Upper lobe of left lung (tissue), 6 donors: ENCODE results near the gene L1CAM. TPM values are rescaled to one million over a fixed set of nuclear protein-coding genes. Genes with fewer than 3 reads are reported as not detected.

ENCODE experiments used
- ATAC-seq, 2 donors: fragments of 200-7000 bp; cut with Tn5 transposase; one replicate each; pipeline ENCODE4 v1.9.1; 2022; ENCODE audit warnings: mild to moderate bottlenecking in 2 of 2, moderate library complexity in 2 of 2; ENCODE audit not compliant: low FRiP score in 2 of 2
- DNase-seq, 2 donors: peaks; one replicate each; pipeline ENCODE4 v3.0.0-alpha.2; 2019 to 2020
- H3K27ac ChIP-seq, 4 donors: fragments of 200-600 bp; sonication (generic); one replicate each; pipeline ENCODE4 v1.5.1; 2016 to 2019
- H3K27me3 ChIP-seq, 4 donors: fragments of 200-600 bp; sonication (generic); one replicate each; pipeline ENCODE4 v1.5.1; 2017 to 2019
- H3K36me3 ChIP-seq, 4 donors: fragments of 200-600 bp; sonication (generic); one replicate each; pipeline ENCODE4 v1.5.1; 2016 to 2019
- H3K4me1 ChIP-seq, 4 donors: fragments of 200-600 bp; sonication (generic); one replicate each; pipeline ENCODE4 v1.5.1; 2018 to 2019
- H3K4me3 ChIP-seq, 4 donors: fragments of 200-600 bp; sonication (generic); one replicate each; pipeline ENCODE4 v1.5.1; 2017 to 2019; ENCODE audit warnings: mild to moderate bottlenecking in 2 of 4, moderate library complexity in 1 of 4
- H3K9me3 ChIP-seq, 4 donors: fragments of 200-600 bp; sonication (generic); one replicate each; pipeline ENCODE4 v1.5.1; 2018 to 2019
- EP300 ChIP-seq, 4 donors: sonication (generic); formaldehyde crosslinking; IDR thresholded peaks; one replicate each; pipeline ENCODE4 v1.5.1; 2017; ENCODE audit warnings: antibody characterized with exemption in 4 of 4, control low read depth in 2 of 4
- POLR2A ChIP-seq, 4 donors: fragments of 450-650 bp; IDR thresholded peaks; one replicate each; pipeline ENCODE4 v1.5.1; 2016 to 2017; ENCODE audit warnings: antibody characterized with exemption in 4 of 4, mild to moderate bottlenecking in 2 of 4
- POLR2AphosphoS5 ChIP-seq, 2 donors: sonication (generic); formaldehyde crosslinking; IDR thresholded peaks; one replicate each; pipeline ENCODE4 v1.5.1; 2017; ENCODE audit warnings: antibody characterized with exemption in 2 of 2
- WGBS, 2 donors: methylation state at CpG; one replicate each; pipeline ENCODE4 v1.1.5; 2017 to 2018; 5-methylcytosine and 5-hydroxymethylcytosine counted together
- total RNA-seq, 6 donors: library from RNA; depleted of rRNA in 4 of 6; stranded (reverse); fragments of >200 nt in 4 of 6; gene quantifications; one replicate each; pipeline versions ENCODE4 v1.1.0 to v1.2.1, GENCODE V29; 2016 to 2021
- TF ChIP-seq, protein P1 (sequence below), 6 experiments: fragments of 450-650 bp in 4 of 6; fragments of 200-600 bp in 2 of 6; sonication (generic) in 2 of 6; IDR thresholded peaks; one replicate each; pipeline ENCODE4 v1.5.1; 2016 to 2019; ENCODE audit warnings: antibody characterized with exemption in 6 of 6
- donor health status: DM: no; HTN: no; CAD: no; lungs with moderate emphysema.
- donor health status: DM: no; HTN: yes; CAD: no; lungs with severe emphysema.

The L1CAM gene
- total RNA-seq, 6 donors from 2014 or later = 0.52 to 10.0 (median 1.1) TPM; not detected in 1

DNA sequence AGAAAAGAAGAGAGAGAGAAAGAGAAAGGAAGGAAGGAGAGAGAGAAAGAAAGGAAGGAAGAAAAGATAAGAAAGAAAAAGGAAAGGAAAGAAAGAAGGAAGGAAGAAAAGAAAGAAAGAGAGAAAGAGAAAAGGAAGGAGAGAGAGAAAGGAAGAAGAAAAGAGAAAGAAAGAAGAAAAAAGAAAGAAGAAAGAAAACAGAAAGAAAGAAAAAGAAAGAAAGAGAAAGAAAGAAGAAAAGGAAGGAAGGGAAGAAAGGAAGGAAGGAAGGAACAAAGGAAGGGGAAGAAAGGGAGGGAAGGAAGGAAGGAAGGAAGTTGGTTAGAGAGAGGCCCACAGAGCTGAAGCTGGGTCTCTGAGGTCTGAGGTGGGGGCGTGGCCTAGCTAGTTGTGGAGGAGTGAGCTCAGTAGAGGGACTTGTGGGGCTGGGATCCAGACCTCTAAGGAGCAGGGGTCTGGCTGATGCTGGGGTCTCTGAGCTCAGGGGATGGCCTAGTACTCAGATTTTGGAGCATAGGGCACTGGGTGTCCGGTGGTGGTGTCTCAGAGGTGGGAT lies 28.5 kb downstream of the L1CAM start:
- no peak overlapping the region for H3K27ac ChIP-seq
- no peaks in the 10 kb centered on the region for H3K4me1 ChIP-seq
- H3K9me3 ChIP-seq = no peaks in the 10 kb centered on the region
- WGBS, 2 donors = 80 to 86% methylated on average over 2 of the region's 2 CpGs
- TF ChIP-seq, protein P1, sequence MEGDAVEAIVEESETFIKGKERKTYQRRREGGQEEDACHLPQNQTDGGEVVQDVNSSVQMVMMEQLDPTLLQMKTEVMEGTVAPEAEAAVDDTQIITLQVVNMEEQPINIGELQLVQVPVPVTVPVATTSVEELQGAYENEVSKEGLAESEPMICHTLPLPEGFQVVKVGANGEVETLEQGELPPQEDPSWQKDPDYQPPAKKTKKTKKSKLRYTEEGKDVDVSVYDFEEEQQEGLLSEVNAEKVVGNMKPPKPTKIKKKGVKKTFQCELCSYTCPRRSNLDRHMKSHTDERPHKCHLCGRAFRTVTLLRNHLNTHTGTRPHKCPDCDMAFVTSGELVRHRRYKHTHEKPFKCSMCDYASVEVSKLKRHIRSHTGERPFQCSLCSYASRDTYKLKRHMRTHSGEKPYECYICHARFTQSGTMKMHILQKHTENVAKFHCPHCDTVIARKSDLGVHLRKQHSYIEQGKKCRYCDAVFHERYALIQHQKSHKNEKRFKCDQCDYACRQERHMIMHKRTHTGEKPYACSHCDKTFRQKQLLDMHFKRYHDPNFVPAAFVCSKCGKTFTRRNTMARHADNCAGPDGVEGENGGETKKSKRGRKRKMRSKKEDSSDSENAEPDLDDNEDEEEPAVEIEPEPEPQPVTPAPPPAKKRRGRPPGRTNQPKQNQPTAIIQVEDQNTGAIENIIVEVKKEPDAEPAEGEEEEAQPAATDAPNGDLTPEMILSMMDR (IDR thresholded peaks at IDR 0.05) = no peak
- no peak for TF ChIP-seq POLR2AphosphoS5 (IDR thresholded peaks at IDR 0.05)
- no peak for TF ChIP-seq POLR2A (IDR thresholded peaks at IDR 0.05)
- TF ChIP-seq EP300 (IDR thresholded peaks at IDR 0.05) = no peak
- H3K27me3 ChIP-seq = no peaks in the 10 kb centered on the region
- H3K4me3 ChIP-seq = no peak overlapping the region
- DNase-seq (no peak), ATAC-seq (no peak)
- H3K36me3 ChIP-seq = no peaks in the 10 kb centered on the region

DNA sequence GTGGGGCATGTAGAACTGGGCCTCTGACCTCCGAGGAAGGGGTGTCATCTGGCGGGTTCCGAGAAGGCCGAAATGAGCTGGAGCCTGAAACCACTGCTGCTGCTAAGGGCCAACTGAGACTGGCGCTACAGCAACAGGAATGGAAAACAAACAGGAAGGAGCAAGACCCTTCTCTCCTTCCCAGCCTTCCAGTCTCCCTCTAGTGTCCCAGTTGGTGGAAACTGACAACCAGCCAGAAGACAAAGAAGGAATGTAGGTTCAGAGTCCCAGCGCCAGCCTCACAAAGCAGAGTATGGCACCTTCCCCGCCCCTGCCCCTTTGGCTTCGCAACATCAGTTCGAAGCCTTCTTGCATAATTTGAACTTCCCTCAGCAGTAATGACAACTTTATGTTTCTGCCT lies 31.3 kb downstream of the L1CAM start:
- ATAC-seq (no peak), DNase-seq (no peak)
- no peaks in the 10 kb centered on the region for H3K9me3 ChIP-seq
- WGBS, 2 donors = 85 to 86% methylated on average over 4 to 9 of the region's 9 CpGs
- no peaks in the 10 kb centered on the region for H3K4me1 ChIP-seq
- no peaks in the 10 kb centered on the region for H3K36me3 ChIP-seq
- H3K4me3 ChIP-seq = no peak overlapping the region
- no peaks in the 10 kb centered on the region for H3K27me3 ChIP-seq
- TF ChIP-seq POLR2A (IDR thresholded peaks at IDR 0.05) = no peak
- no peak for TF ChIP-seq POLR2AphosphoS5 (IDR thresholded peaks at IDR 0.05)
- TF ChIP-seq, protein P1 (IDR thresholded peaks at IDR 0.05) = no peak
- TF ChIP-seq EP300 (IDR thresholded peaks at IDR 0.05) = no peak
- no peak overlapping the region for H3K27ac ChIP-seq

GRCh38 chrX:153853902-153854267 lies 32.1 kb downstream of the L1CAM start:
- H3K4me3 ChIP-seq = no peak overlapping the region
- 83 to 94% methylated on average over 3 of the region's 3 CpGs for WGBS, 2 donors
- no peaks in the 10 kb centered on the region for H3K36me3 ChIP-seq
- no peak for DNase-seq
- H3K9me3 ChIP-seq = no peaks in the 10 kb centered on the region
- TF ChIP-seq, protein P1 (IDR thresholded peaks at IDR 0.05) = no peak
- TF ChIP-seq POLR2A (IDR thresholded peaks at IDR 0.05) (no peak), EP300 (IDR thresholded peaks at IDR 0.05) (no peak), POLR2AphosphoS5 (IDR thresholded peaks at IDR 0.05) (no peak)
- no peaks in the 10 kb centered on the region for H3K4me1 ChIP-seq
- H3K27ac ChIP-seq = no peak overlapping the region
- ATAC-seq = no peak
- no peaks in the 10 kb centered on the region for H3K27me3 ChIP-seq

GRCh38 chrX:153853180-153853901 lies 32.6 kb downstream of the L1CAM start:
- no peaks in the 10 kb centered on the region for H3K9me3 ChIP-seq
- TF ChIP-seq EP300 (IDR thresholded peaks at IDR 0.05) (no peak), POLR2AphosphoS5 (IDR thresholded peaks at IDR 0.05) (no peak), POLR2A (IDR thresholded peaks at IDR 0.05) (no peak)
- TF ChIP-seq, protein P1 (IDR thresholded peaks at IDR 0.05) = no peak
- H3K27ac ChIP-seq = no peak overlapping the region
- H3K4me1 ChIP-seq = no peaks in the 10 kb centered on the region
- DNase-seq (no peak), ATAC-seq (no peak)
- 49 to 66% methylated on average over 3 of the region's 3 CpGs for WGBS, 2 donors
- H3K36me3 ChIP-seq = no peaks in the 10 kb centered on the region
- no peak overlapping the region for H3K4me3 ChIP-seq
- no peaks in the 10 kb centered on the region for H3K27me3 ChIP-seq

GRCh38 chrX:153851981-153852380 lies 34.0 kb downstream of the L1CAM start:
- ATAC-seq (no peak), DNase-seq (no peak)
- TF ChIP-seq POLR2A (IDR thresholded peaks at IDR 0.05) (no peak), POLR2AphosphoS5 (IDR thresholded peaks at IDR 0.05) (no peak), EP300 (IDR thresholded peaks at IDR 0.05) (no peak)
- TF ChIP-seq, protein P1 (IDR thresholded peaks at IDR 0.05) = no peak
- WGBS, 2 donors = 58 to 67% methylated on average over 3 of the region's 3 CpGs
- H3K9me3 ChIP-seq = no peaks in the 10 kb centered on the region
- no peak overlapping the region for H3K27ac ChIP-seq
- H3K27me3 ChIP-seq = no peaks in the 10 kb centered on the region
- H3K36me3 ChIP-seq = no peaks in the 10 kb centered on the region
- no peak overlapping the region for H3K4me3 ChIP-seq
- H3K4me1 ChIP-seq = no peaks in the 10 kb centered on the region
